IgD-negative memory B cell (primary cell): ENCODE results near the gene MPLKIP. TPM values are rescaled to one million over a fixed set of nuclear protein-coding genes. Genes with fewer than 3 reads are reported as not detected.

Experiments used
- H3K27ac Mint-ChIP-seq, 3 donors: one replicate each; pipeline ENCODE4 v1.8.0; 2020 to 2022; ENCODE audit warnings: mild to moderate bottlenecking in 3 of 3, mixed read lengths in 3 of 3, moderate library complexity in 1 of 3
- H3K27me3 Mint-ChIP-seq: one replicate; pipeline ENCODE4 v1.8.0; 2021; ENCODE audit warnings: mixed read lengths
- H3K36me3 Mint-ChIP-seq: one replicate; pipeline ENCODE4 v1.8.0; 2020; ENCODE audit warnings: mild to moderate bottlenecking, mixed read lengths
- H3K4me1 Mint-ChIP-seq, 3 donors: one replicate each; pipeline ENCODE4 v1.8.0; 2020 to 2022; ENCODE audit warnings: mixed read lengths in 3 of 3, mild to moderate bottlenecking in 1 of 3
- H3K4me3 Mint-ChIP-seq, 4 donors: one replicate each; pipeline ENCODE4 v1.8.0; 2020 to 2022; ENCODE audit warnings: mild to moderate bottlenecking in 4 of 4, mixed read lengths in 4 of 4, moderate library complexity in 3 of 4
- H3K9me3 Mint-ChIP-seq, 3 donors: one replicate each; pipeline ENCODE4 v1.8.0; 2020 to 2021; ENCODE audit warnings: mixed read lengths in 3 of 3, mild to moderate bottlenecking in 1 of 3
- polyA plus RNA-seq: library from polyadenylated mRNA; unstranded; fragments of 300-500 nt; fragmentation: Illumina TruSeq; gene quantifications from one replicate; pipeline ENCODE4 v1.2.3, GENCODE V29; 2021

MPLKIP gene
- polyA plus RNA-seq, 1 donor from 2014 or later: 65.2 TPM

DNA sequence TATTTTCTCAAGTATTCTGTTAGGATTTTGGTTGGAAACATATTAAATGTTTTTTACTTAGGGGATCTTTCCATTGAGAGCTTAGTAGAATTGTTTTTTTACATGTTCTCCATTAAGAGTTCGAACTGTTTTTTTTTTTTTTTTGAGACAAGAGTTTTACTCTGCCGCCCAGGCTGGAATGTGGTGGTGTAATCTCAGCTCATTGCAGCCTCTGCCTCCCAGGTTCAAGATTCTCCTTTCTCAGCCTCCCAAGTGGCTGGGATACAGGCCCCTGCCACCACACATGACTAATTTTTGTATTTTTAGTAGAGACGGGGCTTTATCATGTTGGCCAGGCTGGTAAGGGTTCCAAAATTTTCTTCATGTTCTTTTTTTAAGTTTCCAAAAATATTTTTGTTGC lies 33.2 kb downstream of the MPLKIP start:
- Mint-ChIP-seq H3K9me3 (no peaks in the 10 kb centered on the region), H3K36me3 (peaks cover 2% of the 10 kb centered on the region), H3K27me3 (no peaks in the 10 kb centered on the region), H3K27ac (no peak overlapping the region), H3K4me1 (peaks cover 0 to 3% (median 0%) of the 10 kb centered on the region in 3 donors), H3K4me3 (no peak overlapping the region)

DNA sequence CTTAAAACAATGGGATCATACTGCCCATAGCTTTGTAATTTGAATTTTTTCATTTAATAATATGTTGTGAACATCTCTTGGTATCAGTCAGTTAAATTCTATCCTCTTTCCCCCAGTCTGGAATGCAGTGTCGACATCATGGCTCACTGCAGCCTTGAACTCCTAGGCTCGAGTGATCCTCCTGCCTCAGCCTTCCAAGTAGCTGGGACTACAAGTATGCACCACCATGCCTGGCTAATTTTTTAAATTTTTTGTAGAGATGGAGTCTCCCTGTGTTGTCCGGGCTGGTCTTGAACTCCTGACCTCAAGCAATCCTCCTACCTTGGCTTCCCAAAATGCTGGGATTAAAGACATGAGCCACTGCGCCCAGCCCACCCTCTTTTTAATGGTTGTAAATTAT lies 34.6 kb downstream of the MPLKIP start:
- H3K36me3 Mint-ChIP-seq: peaks cover 2% of the 10 kb centered on the region
- peaks cover 0 to 1% (median 0%) of the 10 kb centered on the region in 3 donors for H3K4me1 Mint-ChIP-seq
- no peaks in the 10 kb centered on the region for H3K9me3 Mint-ChIP-seq
- H3K4me3 Mint-ChIP-seq: no peak overlapping the region
- H3K27ac Mint-ChIP-seq: no peak overlapping the region
- H3K27me3 Mint-ChIP-seq: no peaks in the 10 kb centered on the region

DNA sequence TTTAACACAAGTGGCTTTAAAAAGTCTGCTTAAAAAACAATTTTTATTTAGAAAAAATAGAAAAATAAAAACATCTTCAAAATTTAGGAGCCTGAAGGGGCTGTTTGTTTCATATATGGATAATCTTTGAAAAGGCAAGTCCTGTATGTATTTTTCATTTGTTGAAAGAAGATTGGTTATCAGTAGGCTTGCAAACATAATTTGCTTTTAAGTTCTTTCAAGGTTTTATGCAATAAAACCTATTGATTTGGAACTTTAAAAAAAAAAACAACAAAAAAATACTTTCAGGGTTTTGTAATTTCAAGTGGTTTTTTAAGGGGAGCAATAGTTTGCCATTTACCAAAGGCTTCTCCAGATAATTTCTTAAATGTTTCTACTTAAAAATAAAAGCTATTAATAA lies 35.6 kb downstream of the MPLKIP start:
- H3K36me3 Mint-ChIP-seq: peaks cover 2% of the 10 kb centered on the region
- H3K4me3 Mint-ChIP-seq: no peak overlapping the region
- peaks cover 0 to 1% (median 0%) of the 10 kb centered on the region in 3 donors for H3K4me1 Mint-ChIP-seq
- H3K27me3 Mint-ChIP-seq: no peaks in the 10 kb centered on the region
- no peak overlapping the region for H3K27ac Mint-ChIP-seq
- no peaks in the 10 kb centered on the region for H3K9me3 Mint-ChIP-seq

DNA sequence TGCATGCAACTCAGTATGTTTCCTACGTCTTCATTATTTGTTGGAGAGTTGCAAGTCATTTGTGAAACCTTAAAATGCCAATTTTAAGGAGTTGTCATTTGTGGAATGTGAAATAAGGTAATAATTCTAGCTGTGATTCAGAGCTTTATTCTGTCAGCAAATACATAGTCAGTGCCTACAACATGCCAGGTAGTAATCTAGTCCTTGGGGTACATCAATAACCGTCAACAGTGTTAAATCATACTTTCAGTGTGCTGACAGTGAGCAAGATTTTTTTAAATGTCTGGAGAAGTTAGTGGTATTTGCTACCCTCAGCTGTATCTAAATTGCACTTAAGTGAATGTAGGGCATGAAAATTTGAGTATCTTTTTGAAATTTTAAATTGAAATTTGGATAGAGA lies 36.7 kb downstream of the MPLKIP start:
- Mint-ChIP-seq H3K36me3 (peaks cover 3% of the 10 kb centered on the region), H3K27me3 (no peaks in the 10 kb centered on the region)

DNA sequence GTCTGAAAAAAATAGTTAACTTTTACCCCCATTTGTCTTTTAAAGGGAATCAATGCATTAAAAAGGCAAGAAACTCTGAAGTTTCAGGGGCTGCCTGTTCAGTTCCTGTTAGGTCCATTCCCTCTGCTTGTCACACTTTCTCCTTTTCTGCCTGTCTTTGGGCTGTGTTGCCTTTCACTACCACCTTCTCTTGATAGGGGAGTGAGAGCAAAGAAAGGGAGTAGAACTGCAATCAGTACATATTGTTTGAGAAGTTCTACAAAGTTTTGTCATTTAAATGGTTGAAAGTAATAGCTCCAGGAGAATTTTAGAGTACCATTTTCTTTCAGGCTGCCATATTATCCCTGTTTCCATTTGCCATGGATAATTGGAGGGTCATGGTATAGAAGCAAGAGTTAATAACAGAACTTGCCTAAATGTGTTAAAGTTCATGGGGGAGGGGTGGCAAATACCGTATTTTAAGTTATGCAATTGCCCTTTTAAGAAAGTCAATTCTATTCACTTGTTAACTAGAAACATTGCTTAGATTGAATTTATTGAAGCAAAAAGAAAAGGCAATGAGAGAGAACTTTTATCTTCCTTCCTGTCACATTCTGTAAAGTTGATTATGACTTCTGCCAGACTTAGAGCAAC lies 38.6 kb downstream of the MPLKIP start:
- Mint-ChIP-seq H3K4me3 (no peak overlapping the region), H3K9me3 (no peaks in the 10 kb centered on the region), H3K27me3 (no peaks in the 10 kb centered on the region), H3K4me1 (peaks cover 0 to 1% (median 0%) of the 10 kb centered on the region in 3 donors), H3K36me3 (peaks cover 3% of the 10 kb centered on the region), H3K27ac (no peak overlapping the region)

More for the DNA sequence above, 36.7 kb downstream of the MPLKIP start:
- H3K9me3 Mint-ChIP-seq: no peaks in the 10 kb centered on the region
- no peak overlapping the region for H3K4me3 Mint-ChIP-seq
- H3K4me1 Mint-ChIP-seq: peaks cover 0 to 1% (median 0%) of the 10 kb centered on the region in 3 donors
- peak overlapping the region in 1 of 3 donors; percentile 48 for H3K27ac Mint-ChIP-seq

DNA sequence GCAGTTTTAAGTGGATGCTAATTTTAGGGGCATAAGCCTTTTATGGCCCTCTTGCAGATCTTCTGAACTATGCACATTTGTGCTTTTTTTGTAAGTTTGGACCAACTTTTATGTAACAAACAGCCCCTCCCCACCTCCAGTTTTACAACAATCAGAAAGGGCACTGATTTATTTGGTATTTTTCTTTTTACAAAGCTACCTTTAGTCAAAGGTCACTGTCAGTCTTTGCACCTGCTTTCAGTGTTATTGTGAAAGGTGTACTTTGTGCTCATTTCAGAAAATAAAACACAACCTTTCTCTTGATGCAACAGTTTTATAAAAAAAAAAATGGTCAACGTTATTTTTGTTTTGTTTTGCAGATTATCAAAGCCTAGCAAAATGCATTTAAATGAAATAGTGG lies 39.2 kb downstream of the MPLKIP start:
- Mint-ChIP-seq H3K27ac (no peak overlapping the region), H3K27me3 (no peaks in the 10 kb centered on the region), H3K4me3 (no peak overlapping the region), H3K36me3 (peaks cover 3% of the 10 kb centered on the region), H3K9me3 (no peaks in the 10 kb centered on the region), H3K4me1 (peaks cover 0 to 1% (median 0%) of the 10 kb centered on the region in 3 donors)

DNA sequence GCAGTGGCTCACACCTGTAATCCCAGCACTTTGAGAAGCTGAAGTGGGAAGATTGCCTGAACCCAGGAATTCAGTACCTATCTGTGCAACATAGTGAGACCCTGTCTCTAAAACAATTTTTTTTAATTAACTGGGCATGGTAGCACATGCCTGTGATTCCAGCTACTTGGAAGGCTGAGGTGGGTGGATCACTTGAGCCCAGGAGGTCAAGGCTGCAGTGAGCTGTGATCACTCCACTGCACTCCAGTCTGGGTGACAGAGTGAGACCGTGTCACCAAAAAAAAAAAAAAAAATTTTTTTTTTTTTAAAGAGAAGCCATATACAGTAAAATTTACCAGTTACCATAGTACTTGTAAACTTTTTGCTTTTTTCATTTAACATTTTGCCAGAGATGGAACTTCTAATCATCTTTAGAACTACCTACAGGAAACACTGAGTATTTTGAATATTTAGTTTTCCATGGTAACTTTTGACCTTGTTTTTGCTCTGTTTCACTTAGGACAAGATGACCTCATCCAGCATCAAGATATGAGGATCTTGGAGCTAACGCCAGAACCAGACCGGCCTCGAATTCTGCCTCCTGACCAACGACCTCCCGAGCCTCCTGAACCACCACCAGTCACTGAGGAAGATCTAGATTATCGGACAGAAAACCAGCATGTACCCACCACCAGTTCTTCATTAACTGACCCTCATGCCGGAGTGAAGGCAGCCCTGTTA lies 40.6 kb downstream of the MPLKIP start:
- H3K36me3 Mint-ChIP-seq: peaks cover 3% of the 10 kb centered on the region
- H3K4me3 Mint-ChIP-seq: peak overlapping the region in 1 of 4 donors; percentile 49
- no peaks in the 10 kb centered on the region for H3K9me3 Mint-ChIP-seq
- peak overlapping the region in 1 of 3 donors; percentile 30 for H3K27ac Mint-ChIP-seq
- H3K27me3 Mint-ChIP-seq: no peaks in the 10 kb centered on the region
- H3K4me1 Mint-ChIP-seq: no peaks in the 10 kb centered on the region

DNA sequence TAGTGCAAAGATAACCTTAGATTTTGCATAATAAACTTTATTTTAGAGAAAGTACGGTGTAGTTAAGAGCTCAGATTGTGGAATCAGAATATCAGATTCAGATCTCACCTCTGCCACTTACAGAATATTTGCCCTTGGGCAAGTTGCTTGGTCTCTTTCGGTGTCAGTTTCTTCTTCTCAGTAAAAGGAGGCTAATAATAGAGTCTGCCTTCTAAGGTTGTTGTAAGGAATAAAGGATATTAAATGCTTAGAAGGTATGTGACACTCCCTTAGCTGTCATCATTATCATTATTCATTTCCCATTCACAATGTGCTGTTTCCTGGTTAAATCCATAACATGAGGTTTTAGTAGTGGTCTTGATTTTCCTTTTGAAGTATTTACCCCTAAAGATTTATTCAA lies 42.2 kb downstream of the MPLKIP start:
- Mint-ChIP-seq H3K27ac (no peak overlapping the region), H3K36me3 (peaks cover 5% of the 10 kb centered on the region)

DNA sequence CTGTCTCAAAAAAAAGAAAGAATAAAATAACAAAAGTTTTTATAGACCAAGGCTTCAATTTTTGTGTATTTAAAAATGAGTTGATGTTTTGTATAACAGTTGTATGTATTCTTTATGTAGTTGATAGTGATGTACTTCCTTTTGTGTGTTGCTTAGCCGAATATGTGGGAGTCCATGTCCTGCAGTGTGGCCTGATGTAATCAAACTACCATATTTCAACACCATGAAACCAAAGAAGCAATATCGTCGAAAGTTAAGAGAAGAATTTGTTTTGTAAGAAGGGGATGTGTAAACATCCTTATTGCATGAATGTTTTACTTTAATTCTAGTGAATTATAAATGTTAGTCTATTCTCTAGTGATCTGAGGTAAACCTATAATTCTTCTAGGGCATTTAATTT lies 56.6 kb downstream of the MPLKIP start:
- H3K27me3 Mint-ChIP-seq: no peaks in the 10 kb centered on the region
- no peak overlapping the region for H3K4me3 Mint-ChIP-seq
- H3K27ac Mint-ChIP-seq: no peak overlapping the region
- no peaks in the 10 kb centered on the region for H3K36me3 Mint-ChIP-seq
- H3K4me1 Mint-ChIP-seq: peaks cover 0 to 8% (median 0%) of the 10 kb centered on the region in 3 donors
- no peaks in the 10 kb centered on the region for H3K9me3 Mint-ChIP-seq

More for the DNA sequence above, 42.2 kb downstream of the MPLKIP start:
- no peak overlapping the region for H3K4me3 Mint-ChIP-seq
- H3K27me3 Mint-ChIP-seq: no peaks in the 10 kb centered on the region
- H3K9me3 Mint-ChIP-seq: no peaks in the 10 kb centered on the region
- no peaks in the 10 kb centered on the region for H3K4me1 Mint-ChIP-seq

Other genes starting within 250 kb of the MPLKIP start
- 64.6 TPM for gene CDK13, start 184.4 kb downstream of the MPLKIP start, polyA plus RNA-seq
- 1.3 TPM for gene SUGCT, start 383 bp upstream of the MPLKIP start, polyA plus RNA-seq